H1 (cell line): Measurements from ENCODE around the gene P2RX1. TPM values are rescaled to one million over a fixed set of nuclear protein-coding genes. Genes with fewer than 3 reads are reported as not detected.

Experiments
- CTCF ChIA-PET: fragments of 300-600 bp; sonication (Branson Sonifier 250); formaldehyde crosslinking; loops from one replicate; lab custom pipeline; 2021; ENCODE audit not compliant: partially characterized antibody; lab: Charles Lee
- POLR2A ChIA-PET: fragments of 300-600 bp; sonication (Branson Sonifier 250); formaldehyde crosslinking; loops from one replicate; lab custom pipeline; 2021; ENCODE audit warnings: inconsistent platforms; ENCODE audit not compliant: partially characterized antibody; lab: Charles Lee
- DNase-seq, 2 experiments: peaks; one replicate each; pipeline versions ENCODE4 v3.0.0 to v3.0.0-alpha.2; 2010 to 2022; ENCODE audit warnings: low spot score in 2 of 2, low read depth in 1 of 2, mixed read lengths in 1 of 2
- FAIRE-seq: peaks from 2 replicates; lab custom pipeline; 2011; peaks lifted over from hg19 to GRCh38; lab: Jason Lieb, UNC
- H2AFZ ChIP-seq: 2 replicates; pipeline ENCODE4 v1.8.1; 2012; ENCODE audit warnings: low read length, inconsistent platforms
- H2AK5ac ChIP-seq: 2 replicates; pipeline ENCODE4 v1.6.1; 2013; ENCODE audit warnings: low read depth, low read length
- H2BK120ac ChIP-seq: replicated peaks from 2 replicates; pipeline ENCODE3; 2013; ENCODE audit warnings: low read depth, low read length, inconsistent platforms
- H2BK12ac ChIP-seq: 2 replicates; pipeline ENCODE4 v1.6.1; 2013; ENCODE audit warnings: low read depth, low read length
- H2BK15ac ChIP-seq: 2 replicates; pipeline ENCODE4 v1.6.1; 2013; ENCODE audit warnings: low read length
- H2BK20ac ChIP-seq: 2 replicates; pipeline ENCODE4 v1.6.1; 2013; ENCODE audit warnings: low read length
- H2BK5ac ChIP-seq: 2 replicates; pipeline ENCODE4 v1.6.1; 2013; ENCODE audit warnings: low read depth, low read length
- H3K14ac ChIP-seq: 2 replicates; pipeline ENCODE4 v1.6.1; 2013; ENCODE audit warnings: inconsistent platforms; ENCODE audit not compliant: insufficient read length
- H3K18ac ChIP-seq: 2 replicates; pipeline ENCODE4 v1.6.1; 2013; ENCODE audit warnings: low read length; ENCODE audit errors: extremely low read depth
- H3K23ac ChIP-seq: 2 replicates; pipeline ENCODE4 v1.6.1; 2013; ENCODE audit warnings: inconsistent platforms; ENCODE audit not compliant: insufficient read length
- H3K23me2 ChIP-seq: 2 replicates; pipeline ENCODE4 v1.6.1; 2013; ENCODE audit warnings: low read depth, low read length
- H3K27ac ChIP-seq: 2 replicates; pipeline ENCODE4 v1.6.1; 2011; ENCODE audit warnings: low read depth, low read length, inconsistent platforms
- H3K27me3 ChIP-seq, 4 experiments: replicated peaks in 1 of 4; 1 replicate in 1 of 4; 2 replicates in 3 of 4; pipeline versions ENCODE4 v1.6.1 to v1.8.1; 2011 to 2013; ENCODE audit warnings: low read length in 3 of 4, mild to moderate bottlenecking in 3 of 4, inconsistent platforms in 2 of 4, mixed read lengths in 2 of 4, moderate library complexity in 1 of 4; ENCODE audit not compliant: control insufficient read depth in 3 of 4, insufficient read depth in 3 of 4; ENCODE audit errors: extremely low read depth in 1 of 4
- H3K36me3 ChIP-seq, 4 experiments: 2 replicates each; pipeline versions ENCODE4 v1.6.1 to v1.8.1; 2011 to 2013; ENCODE audit warnings: mild to moderate bottlenecking in 4 of 4, low read length in 3 of 4, moderate library complexity in 2 of 4, control low read depth in 1 of 4, inconsistent platforms in 1 of 4; ENCODE audit not compliant: insufficient read depth in 4 of 4, control insufficient read depth in 2 of 4
- H3K4ac ChIP-seq: replicated peaks from 2 replicates; pipeline ENCODE3; 2013; ENCODE audit warnings: low read length, low read depth, mixed read lengths, inconsistent platforms; ENCODE audit not compliant: insufficient read length
- H3K4me1 ChIP-seq, 4 experiments: replicated peaks in 1 of 4; 1 replicate in 1 of 4; 2 replicates in 3 of 4; pipeline versions ENCODE4 v1.6.1 to v1.8.1; 2011 to 2013; ENCODE audit warnings: low read length in 3 of 4, inconsistent platforms in 2 of 4, mixed read lengths in 1 of 4; ENCODE audit not compliant: insufficient read depth in 4 of 4, control insufficient read depth in 3 of 4
- H3K4me2 ChIP-seq, 2 experiments: 2 replicates each; pipeline versions ENCODE4 v1.6.1 to v1.8.1; 2011 to 2013; ENCODE audit warnings: low read depth in 2 of 2, low read length in 2 of 2, control low read depth in 1 of 2, inconsistent platforms in 1 of 2, mild to moderate bottlenecking in 1 of 2; ENCODE audit not compliant: insufficient read depth in 1 of 2
- H3K4me3 ChIP-seq, 4 experiments: fragments of 200-600, 300-600 bp in 1 of 4; sonication (generic), shearing (Covaris generic), sonication (Bioruptor Twin) in 1 of 4; 2 replicates each; pipeline versions ENCODE4 v1.5.1 to v1.8.1; 2011 to 2016; ENCODE audit warnings: low read length in 4 of 4, low read depth in 3 of 4, control low read depth in 2 of 4, inconsistent platforms in 2 of 4, mild to moderate bottlenecking in 2 of 4, mixed read lengths in 1 of 4, moderate library complexity in 1 of 4; ENCODE audit not compliant: insufficient read depth in 2 of 4; ENCODE audit errors: extremely low read depth in 1 of 4
- H3K56ac ChIP-seq: replicated peaks from 2 replicates; pipeline ENCODE3; 2013; ENCODE audit warnings: low read depth, mild to moderate bottlenecking, mixed read lengths, low read length, inconsistent platforms; ENCODE audit not compliant: insufficient read length
- H3K79me1 ChIP-seq: 2 replicates; pipeline ENCODE4 v1.6.1; 2013; ENCODE audit warnings: low read depth, low read length, control low read depth
- H3K79me2 ChIP-seq, 2 experiments: 2 replicates each; pipeline versions ENCODE4 v1.6.1 to v1.8.1; 2012 to 2013; ENCODE audit warnings: low read length in 2 of 2, mild to moderate bottlenecking in 2 of 2, inconsistent platforms in 1 of 2; ENCODE audit not compliant: insufficient read depth in 2 of 2, control insufficient read depth in 1 of 2
- H3K9ac ChIP-seq, 4 experiments: replicated peaks in 1 of 4; 1 replicate in 1 of 4; 2 replicates in 3 of 4; pipeline versions ENCODE4 v1.6.1 to v1.8.1; 2011 to 2013; ENCODE audit warnings: low read depth in 3 of 4, low read length in 3 of 4, control low read depth in 2 of 4, mild to moderate bottlenecking in 2 of 4, moderate library complexity in 2 of 4, inconsistent platforms in 1 of 4; ENCODE audit errors: extremely low read depth in 1 of 4
- H3K9me3 ChIP-seq, 2 experiments: 2 replicates each; pipeline versions ENCODE4 v1.6.1 to v1.8.1; 2012 to 2013; ENCODE audit warnings: mild to moderate bottlenecking in 2 of 2, moderate library complexity in 2 of 2, control low read depth in 1 of 2, inconsistent platforms in 1 of 2, low read depth in 1 of 2, low read length in 1 of 2, mixed read lengths in 1 of 2; ENCODE audit not compliant: insufficient read depth in 2 of 2
- H4K20me1 ChIP-seq, 2 experiments: replicated peaks in 1 of 2; 2 replicates each; pipeline versions ENCODE3 to v1.8.1; 2011 to 2013; ENCODE audit warnings: inconsistent platforms in 2 of 2, low read length in 2 of 2, mild to moderate bottlenecking in 1 of 2; ENCODE audit not compliant: insufficient read depth in 2 of 2, control insufficient read depth in 1 of 2
- H4K5ac ChIP-seq: 2 replicates; pipeline ENCODE4 v1.6.1; 2013; ENCODE audit warnings: low read length, low read depth, mixed read lengths, inconsistent platforms; ENCODE audit not compliant: insufficient read length
- H4K8ac ChIP-seq: 2 replicates; pipeline ENCODE4 v1.8.0; 2013; ENCODE audit warnings: mild to moderate bottlenecking, moderate library complexity, low read length, inconsistent platforms; ENCODE audit not compliant: insufficient read depth; ENCODE audit errors: extremely low read depth
- H4K91ac ChIP-seq: replicated peaks from 2 replicates; pipeline ENCODE3; 2013; ENCODE audit warnings: low read length, mixed read lengths, inconsistent platforms; ENCODE audit not compliant: insufficient read length
- EP300 ChIP-seq, 2 experiments: IDR thresholded peaks; 1 replicate in 1 of 2; 2 replicates in 1 of 2; pipeline ENCODE4 v1.6.1; 2011 to 2012; ENCODE audit warnings: low read depth in 2 of 2, low read length in 2 of 2, mild to moderate bottlenecking in 2 of 2, borderline replicate concordance in 1 of 2, inconsistent platforms in 1 of 2, moderate library complexity in 1 of 2
- MAFK ChIP-seq: IDR thresholded peaks from 2 replicates; pipeline ENCODE4 v1.6.1; 2012; ENCODE audit warnings: low read depth, mild to moderate bottlenecking, improper control_type of control experiment, low read length
- SP1 ChIP-seq: IDR thresholded peaks from 2 replicates; pipeline ENCODE4 v1.6.1; 2011; ENCODE audit warnings: low read depth, low read length
- WGBS, 2 experiments: shearing (Covaris generic) in 1 of 2; methylation state at CpG; one replicate each; pipeline versions ENCODE4 v1.1.6 to v1.1.7; 2013 to 2015; ENCODE audit warnings: low lambda C conversion rate in 2 of 2, mixed read lengths in 2 of 2, inconsistent platforms in 1 of 2, low coverage in 1 of 2, missing lambda C conversion rate in 1 of 2; ENCODE audit not compliant: insufficient replicate concordance in 2 of 2, insufficient coverage in 1 of 2, insufficient read length in 1 of 2; ENCODE audit errors: extremely low coverage in 1 of 2, missing lambda C conversion rate in 1 of 2; 5-methylcytosine and 5-hydroxymethylcytosine counted together
- polyA plus RNA-seq, 7 experiments: library from polyadenylated mRNA; depleted of rRNA in 3 of 7; stranded (reverse) in 5 of 7; unstranded in 2 of 7; fragments of >200 nt in 5 of 7; fragments of 200-250 nt in 2 of 7; gene quantifications; 1 replicate in 5 of 7; 2 replicates in 1 of 7; 4 replicates in 1 of 7; pipeline versions ENCODE4 v1.2.1 to v1.2.3, GENCODE V29; 2011 to 2013; ENCODE audit warnings: missing spikeins in 2 of 7, mixed read lengths in 2 of 7
- total RNA-seq: library from RNA; stranded (reverse); fragmentation: NEBNext Ultra II Directional; extraction: Animal tissue kit (Norgen Biotek cat#: 25700); gene quantifications from 2 replicates; pipeline ENCODE4 v1.2.1, GENCODE V29; 2021

The P2RX1 gene
- total and polyA plus RNA-seq, 2 of the 8 experiments (the other 6 are each of a cell fraction or from before 2014, with no cell fraction given) = 0.45 to 1.1 TPM

- ChIA-PET CTCF (interaction anchor here (0.6 to 5.2 kb wide), 3 partner anchors 14 to 570 kb away, joined by 3 to 39 read pairs (median 5); no protein-coding TSS in a partner anchor), POLR2A (no interaction called here)
- Histone ChIP-seq H4K8ac (no peak overlapping the region), H4K20me1 (peaks cover 4 to 5% of the 10 kb centered on the region in 2 experiments), H2BK12ac (no peak overlapping the region), H3K4ac (no peak overlapping the region), H3K23me2 (0 out of 2 replicates have a peak, but pooled peaks cover 3% of the 10 kb centered on the region), H4K5ac (no peak overlapping the region), H3K36me3 (no peaks in the 10 kb centered on the region; a peak in 1 of 8 replicates), H3K79me2 (peaks cover 7 to 21% of the 10 kb centered on the region in 2 experiments; a peak in 3 of 4 replicates), H3K4me2 (no peak overlapping the region), H3K18ac (no peak overlapping the region), H4K91ac (peak overlapping the region; percentile 63), H3K4me3 (no peak overlapping the region), H2BK15ac (0 out of 2 replicates have a peak overlapping the region, but pooled peaks have one; percentile 72), H3K9ac (no peak overlapping the region), H3K9me3 (no peaks in the 10 kb centered on the region; a peak in 1 of 4 replicates), H2BK5ac (peak overlapping the region; percentile 10; the same call in 1 of the 2 replicates), H3K27ac (no peak overlapping the region), H3K4me1 (0 out of 7 replicates have a peak, but pooled peaks cover 0 to 3% (median 0%) of the 10 kb centered on the region in 4 experiments), H2AK5ac (no peak overlapping the region), H2AFZ (no peak overlapping the region), H2BK120ac (no peak overlapping the region), H3K27me3 (no peaks in the 10 kb centered on the region; a peak in 1 of 7 replicates), H3K23ac (no peak overlapping the region), H3K56ac (no peak overlapping the region), H3K14ac (no peak overlapping the region), H2BK20ac (no peak overlapping the region), H3K79me1 (peaks cover under 1% of the 10 kb centered on the region; the same call in 1 of the 2 replicates)
- FAIRE-seq (no peak), DNase-seq (no peak)
- TF ChIP-seq MAFK = no peak
- TF ChIP-seq SP1 = no peak
- TF ChIP-seq EP300 (IDR thresholded peaks at IDR 0.05; ENCODE audit: borderline replicate concordance in 1 of 2, low read depth in 2 of 2, low read length in 2 of 2) = no peak
- 92% methylated on average over 9 of the region's 9 CpGs; no CpG with 5 or more reads in 1 of the 2 experiments for WGBS, 2 experiments
Observed at GRCh38 chr17:3848229-3848835, 67.9 kb downstream of the P2RX1 start.
